Measurements from ENCODE around the gene TSHZ2.
A peak's percentile ranks its signal among the peaks of the same experiment; 100 is the strongest.

Gene TSHZ2

DNA sequence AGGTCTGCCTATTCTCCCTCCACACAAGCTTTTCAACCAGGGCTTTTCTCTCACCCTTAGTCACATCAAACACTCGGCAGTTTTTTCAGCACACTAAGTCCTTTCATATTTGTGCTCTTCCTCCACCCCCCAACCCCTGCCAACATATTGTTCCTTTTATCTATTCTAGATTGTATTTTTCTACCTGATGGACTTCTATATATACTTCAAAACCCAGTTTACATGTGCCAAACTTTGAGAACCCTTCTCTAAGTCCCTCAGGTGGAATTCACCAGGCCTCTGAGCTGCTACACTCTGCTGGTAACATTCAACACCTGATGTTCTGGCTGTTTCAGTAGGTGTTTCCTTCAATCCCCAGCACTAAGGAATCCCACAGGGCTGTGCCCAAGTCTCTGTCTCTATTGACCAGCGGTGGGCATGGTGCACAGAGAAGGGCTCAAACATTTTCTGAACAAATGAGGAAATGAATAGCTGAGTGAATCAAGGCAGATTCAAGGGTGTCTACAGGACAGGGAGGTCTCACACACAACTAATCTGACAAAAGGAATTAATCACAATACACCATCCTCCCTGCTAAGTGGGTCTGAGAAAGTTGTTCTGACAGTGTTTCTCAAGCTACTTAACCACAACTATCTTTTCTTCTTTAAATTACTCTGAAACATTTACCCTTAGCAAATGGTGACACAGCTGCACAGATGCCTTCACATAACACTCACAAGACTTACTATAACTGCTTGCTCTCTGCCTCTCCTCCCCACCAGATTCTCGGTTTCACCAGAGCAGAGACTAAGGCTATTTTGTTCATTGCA is 166.5 kb downstream of the TSHZ2 start:
- DNase-seq, result no peak

DNA sequence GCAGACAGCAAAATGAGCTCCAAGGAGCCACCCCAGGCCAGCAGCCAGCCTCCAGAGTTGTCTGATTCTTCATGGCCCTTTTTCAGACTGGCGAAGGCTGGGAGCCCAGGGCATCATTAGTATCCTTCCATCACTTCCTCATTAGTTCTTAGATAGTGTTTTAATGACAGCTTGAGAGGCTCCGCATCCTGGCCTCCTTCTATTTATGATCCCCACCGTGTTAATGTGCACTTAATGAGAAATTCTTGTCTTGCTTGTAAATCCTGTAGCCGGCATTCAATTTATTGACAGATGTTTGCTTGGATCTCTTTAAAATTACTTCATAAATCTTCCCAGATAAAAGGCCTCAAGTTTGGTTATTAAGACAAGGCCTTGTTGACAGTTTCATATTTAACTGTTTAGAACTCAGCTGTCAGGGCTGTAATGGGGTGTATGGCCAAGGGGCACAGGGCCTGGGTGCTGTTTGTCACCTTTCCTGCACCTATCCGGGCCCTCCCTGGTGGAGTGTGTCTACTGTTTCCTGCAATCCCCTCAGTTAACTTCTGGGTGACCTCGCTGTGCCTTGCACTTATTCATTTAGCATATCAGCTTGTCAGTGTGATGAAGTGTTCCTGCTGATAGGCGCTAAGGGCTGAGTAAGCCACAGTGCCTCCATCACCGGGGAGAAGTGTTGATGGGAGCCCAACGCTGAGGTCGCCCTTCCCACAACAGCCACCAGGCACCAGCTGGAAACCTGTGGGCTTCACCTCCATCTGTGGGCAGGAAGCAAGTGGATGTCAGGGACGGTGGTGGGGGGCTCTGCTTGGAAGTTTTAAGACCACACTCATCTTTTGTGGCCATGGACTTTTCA is 169.3 kb downstream of the TSHZ2 start:
- DNase-seq, result no peak

DNA sequence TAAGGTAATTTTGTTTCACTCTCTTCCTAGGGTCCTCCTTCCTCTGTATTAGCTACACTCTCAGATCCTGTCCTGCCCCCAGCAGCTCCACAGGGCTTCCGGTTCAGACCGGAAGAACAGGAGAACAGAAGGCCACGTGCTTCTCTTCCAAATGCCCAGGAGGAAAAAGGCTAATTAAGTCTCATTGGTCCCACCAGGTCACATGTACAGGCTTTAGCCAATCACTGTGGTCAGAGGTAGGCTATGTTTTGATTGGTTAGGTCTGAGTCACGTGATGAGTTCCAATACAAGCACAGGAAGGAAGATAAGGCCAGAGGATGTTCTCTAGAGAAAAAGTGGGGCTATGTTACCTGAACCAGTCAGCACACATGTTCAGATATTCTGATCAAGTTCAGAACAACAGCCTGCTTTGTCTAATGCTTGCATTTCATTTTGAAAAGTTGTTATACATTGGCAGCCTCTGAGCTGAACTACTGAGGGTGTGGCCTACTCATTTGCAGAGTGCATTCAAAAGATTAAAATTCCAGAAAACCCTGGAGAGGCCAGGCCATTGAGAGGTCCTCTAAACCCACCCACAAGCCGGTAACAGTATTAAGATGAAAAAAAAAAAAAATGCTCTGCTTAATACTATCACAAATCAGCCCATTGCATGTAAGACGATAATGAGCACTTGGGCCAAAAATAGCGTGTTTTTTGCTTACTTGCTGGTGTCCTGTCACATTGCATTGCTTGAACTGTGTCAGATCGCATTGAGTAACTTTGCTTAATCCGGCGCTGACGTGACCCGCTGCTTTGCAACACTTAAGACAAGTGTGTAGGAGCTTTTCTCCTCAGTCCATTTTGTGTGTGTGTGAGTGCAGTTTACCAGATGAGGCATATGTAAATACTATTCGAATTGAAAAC is 170.3 kb downstream of the TSHZ2 start:
- DNase-seq, result peak; percentile 76

DNA sequence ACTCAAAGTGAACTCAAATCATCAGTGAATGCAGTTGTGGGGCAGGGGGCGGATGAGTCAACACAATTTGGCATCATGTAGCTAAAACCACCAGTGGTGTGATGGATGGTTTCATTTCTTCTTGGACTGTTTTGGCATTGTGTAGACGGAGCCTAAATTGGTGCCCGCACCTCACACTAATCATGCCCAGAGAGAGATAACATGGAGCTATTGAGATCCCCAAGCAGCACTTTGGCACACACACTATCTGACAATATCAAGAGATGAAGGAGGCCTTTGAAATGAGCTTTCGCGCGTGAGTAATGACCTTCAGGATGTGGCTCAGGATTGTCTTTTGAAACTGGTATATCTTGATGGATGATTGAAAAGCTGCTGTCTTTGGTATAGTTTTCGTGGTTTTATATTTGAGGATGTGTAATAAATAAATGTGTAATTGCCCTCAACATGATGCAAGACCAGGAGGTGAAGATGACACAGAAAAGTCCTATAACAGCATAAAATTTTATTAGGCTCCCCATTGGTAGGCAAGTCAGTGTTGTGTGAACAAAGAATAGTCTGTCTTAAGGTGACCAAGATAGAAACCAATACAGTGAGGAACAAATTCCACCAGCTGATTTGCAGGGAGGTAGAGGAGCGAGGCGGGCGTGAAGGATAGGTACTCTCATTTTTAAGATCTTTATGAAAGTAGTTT is 174.2 kb downstream of the TSHZ2 start:
- DNase-seq, result no peak

DNA sequence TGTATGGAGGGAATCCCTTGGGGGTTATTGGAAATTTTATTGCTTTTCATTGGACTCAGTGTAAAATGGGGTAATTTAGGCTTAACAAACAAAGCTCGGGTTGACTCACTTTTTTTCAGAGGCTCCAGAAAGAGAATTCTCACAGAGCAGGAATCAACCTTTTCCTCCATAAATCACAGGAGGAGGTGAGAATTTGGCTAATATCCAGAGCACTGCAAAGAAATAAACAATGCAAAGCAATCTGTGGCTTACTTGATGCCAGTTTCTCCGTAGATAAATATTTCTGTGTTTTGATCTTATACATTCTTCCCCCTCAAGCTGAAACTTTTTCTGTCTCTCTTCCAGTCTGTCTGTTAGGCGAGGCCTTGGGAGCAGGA is 176.6 kb downstream of the TSHZ2 start:
- DNase-seq, result no peak

DNA sequence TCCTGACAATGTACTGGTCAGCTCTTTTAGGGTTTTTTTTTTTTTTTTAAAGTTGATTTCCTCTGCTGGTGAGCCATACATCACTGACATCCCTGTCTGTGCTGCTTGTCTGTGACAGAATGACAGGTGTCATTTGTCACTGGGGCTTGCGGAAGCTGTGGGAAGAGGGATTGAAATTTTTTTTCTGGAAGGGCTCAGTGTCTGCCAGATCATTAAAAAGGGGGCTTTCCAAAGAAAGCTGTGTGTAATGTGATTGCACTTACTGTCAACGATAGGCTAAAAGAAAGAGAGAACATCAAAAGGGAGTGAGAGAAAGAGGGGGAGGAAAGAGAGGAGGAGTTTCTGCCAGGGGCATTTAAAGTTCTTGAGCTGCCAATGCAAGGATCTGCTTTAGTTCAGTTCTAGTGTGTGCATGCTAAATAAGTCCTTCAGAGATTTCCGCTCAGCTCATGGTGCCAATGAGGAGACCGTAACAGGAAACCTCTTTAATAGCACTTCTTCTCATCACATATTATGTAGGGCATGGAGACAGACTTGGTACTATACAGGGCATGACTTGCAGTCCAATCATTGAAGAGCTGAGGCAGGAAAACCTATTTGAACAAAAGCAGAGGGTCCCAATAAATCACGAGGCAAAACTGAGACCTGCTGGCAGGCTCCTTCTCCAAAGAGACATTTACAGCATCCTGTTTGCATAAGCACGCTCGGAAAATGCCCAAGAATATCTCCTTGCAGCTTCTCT is 177.2 kb downstream of the TSHZ2 start:
- no peak for DNase-seq

DNA sequence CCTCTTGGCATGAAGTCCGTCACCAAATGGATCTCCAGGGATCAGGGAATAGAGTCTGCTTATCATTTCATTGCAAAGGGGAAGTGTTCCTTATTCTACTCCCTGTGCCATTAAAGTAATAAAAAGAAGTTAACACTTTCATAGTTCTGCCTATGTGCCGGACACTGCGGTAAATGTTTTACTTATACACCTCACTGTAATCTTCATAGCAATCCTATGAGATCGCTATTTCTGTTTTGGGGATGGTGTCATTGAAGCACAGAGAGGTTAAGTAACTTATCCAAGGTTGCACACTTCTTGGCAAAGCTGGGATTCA is 177.7 kb downstream of the TSHZ2 start:
- no peak for DNase-seq

DNA sequence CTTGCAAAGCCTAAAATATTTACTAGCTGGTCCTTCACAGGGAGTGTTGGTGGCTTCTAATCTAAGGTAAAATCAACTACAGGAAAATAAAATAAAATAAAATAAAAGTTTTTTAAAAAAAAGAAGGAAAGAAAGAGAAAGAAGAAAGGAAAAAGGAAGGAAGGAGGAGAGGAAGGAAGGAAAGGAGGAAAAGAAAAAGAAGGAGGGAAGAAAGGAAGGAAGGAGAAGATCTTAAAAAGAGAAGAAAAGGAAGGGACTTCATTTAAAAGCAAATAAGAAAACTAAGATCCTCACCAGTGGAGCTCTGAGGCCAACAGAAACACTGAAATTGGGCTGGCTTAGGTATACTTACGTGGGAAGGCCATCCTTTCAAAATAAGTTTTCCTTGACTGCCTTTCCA is 178.4 kb downstream of the TSHZ2 start:
- no peak for DNase-seq

DNA sequence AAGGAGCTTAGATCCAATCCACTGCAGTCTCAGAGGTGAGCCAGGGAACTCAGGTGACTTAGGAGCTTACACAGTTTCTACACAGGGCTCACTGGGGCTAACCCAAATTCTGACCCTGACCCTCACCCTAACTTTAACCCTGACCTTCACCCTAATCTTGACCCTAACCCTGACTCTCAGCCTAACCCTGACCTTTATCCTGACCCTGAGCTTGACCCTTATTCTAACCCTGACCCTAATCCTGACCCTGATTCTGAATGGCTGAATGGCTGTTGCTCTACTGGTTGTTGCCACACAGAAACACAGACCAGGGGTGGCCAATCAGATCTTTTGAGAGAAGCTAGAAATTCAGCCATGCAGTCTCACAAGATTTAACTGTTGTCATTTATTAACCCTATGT is 180.1 kb downstream of the TSHZ2 start:
- no peak for DNase-seq

DNA sequence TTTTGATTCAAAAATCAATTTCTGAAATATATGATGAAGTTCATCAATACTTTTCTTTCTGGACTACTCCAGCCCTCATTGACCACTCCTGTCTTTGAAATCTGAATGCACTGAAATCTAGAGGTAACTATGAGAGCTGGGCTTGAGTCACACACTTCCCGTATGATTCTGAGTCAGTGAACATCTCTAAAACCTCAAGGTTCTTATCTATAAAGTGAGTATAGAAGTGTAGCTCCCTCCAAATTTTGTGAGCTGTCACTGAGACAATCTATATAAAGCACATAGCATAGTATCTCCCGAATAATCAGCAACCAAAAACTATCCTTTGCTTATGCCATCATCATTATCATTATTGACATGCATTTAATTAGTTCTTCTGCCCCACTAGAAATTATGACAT is 182.4 kb downstream of the TSHZ2 start:
- no peak for DNase-seq

DNA sequence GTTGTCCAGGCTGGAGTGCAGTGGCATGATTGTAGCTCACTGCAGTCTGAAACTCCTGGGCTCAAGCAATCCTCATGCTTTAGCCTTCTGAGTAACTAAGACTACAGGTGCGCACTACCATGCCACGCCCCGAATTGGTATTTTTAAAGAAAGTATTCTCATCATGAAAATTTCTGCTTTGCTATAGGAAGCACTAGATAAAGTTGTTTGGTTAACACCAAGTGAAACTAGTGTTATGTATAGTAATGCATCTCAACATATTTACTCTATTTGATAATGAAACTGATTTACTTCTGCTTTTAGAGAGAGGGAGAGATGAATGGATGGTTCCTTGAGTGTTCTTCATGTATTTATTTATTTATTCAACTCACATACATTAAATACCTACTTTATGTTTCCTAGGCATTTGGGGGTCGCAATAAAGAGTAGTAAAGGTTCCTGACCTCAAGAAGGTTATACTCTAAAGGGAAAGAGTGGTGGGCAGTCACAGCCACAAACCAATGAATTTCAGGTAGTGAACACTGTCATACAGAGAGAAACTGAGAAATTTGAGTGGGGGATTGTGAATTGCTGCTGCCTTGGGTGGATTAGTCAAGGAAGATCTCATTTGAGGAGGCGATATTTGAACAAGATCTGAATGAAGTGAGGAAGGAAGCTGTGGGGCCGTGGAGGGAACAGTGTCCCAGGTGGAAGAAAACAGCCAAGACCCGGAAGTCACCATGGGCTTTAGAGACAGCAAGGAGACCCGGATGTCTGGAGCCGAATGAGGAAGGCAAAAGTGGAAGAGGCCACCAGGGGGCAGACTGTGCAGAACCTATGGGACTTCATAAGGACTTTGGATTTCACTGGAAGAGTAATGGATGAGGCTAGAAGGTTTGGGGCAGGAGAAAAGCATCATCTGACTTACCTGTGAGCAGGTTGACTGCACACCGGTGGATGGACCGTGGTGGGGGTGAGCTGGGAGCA is 185.6 kb downstream of the TSHZ2 start:
- no peak for DNase-seq

DNA sequence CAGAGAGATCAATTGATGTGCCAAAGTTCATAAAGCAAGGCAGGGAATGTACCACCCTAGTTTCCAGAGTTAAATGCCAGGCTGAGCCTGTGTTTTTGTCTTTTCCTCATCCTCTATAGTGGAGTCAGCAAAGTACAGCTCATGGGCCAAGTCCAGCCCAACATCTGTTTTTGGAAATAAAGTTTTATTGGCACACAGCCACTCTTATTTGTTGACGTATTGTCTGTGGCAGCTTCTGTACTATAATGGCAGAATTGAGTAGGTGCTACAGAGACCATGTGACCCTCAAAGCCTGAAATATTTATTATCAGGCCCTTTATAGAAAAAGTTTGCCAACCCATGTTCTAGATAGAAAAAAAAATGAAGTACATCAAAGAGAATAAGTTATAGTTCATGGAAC is 187.0 kb downstream of the TSHZ2 start:
- no peak for DNase-seq

DNA sequence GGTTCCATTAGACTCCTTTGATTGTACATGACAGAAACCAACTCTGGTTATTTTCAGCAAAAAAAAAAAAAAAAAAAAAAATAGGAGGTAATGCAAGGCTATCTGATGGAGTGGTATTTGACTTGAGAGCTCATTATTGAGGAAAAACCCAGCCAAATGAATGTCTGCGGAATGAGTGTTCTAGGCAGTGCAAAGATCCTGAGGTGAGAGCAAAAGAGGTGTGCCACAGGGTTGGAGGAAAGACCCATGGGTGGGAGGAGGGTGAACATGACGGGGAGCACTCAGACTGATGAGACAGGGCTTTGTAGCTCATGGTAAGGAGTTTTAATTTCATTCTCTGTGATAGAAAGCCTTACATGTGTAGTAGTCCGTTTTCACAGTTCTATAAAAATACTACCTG is 188.9 kb downstream of the TSHZ2 start:
- DNase-seq, result no peak

DNA sequence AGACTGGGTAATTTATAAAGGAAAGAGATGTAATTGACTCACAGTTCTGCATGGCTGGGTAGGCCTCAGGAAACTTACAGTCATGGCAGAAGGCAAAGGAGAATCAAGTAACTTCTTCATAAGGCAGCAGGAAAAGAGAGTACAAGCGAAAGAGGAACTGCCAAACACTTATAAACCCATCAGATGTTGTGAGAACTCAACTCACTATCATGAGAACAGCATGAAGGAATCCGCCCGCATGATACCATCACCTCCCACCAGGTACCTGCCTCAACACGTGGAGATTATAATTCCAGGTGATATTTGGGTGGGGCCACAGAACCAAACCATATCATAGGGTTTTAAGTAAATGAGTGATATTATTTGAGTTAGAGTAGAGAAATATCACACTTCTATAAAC is 189.3 kb downstream of the TSHZ2 start:
- no peak for DNase-seq

DNA sequence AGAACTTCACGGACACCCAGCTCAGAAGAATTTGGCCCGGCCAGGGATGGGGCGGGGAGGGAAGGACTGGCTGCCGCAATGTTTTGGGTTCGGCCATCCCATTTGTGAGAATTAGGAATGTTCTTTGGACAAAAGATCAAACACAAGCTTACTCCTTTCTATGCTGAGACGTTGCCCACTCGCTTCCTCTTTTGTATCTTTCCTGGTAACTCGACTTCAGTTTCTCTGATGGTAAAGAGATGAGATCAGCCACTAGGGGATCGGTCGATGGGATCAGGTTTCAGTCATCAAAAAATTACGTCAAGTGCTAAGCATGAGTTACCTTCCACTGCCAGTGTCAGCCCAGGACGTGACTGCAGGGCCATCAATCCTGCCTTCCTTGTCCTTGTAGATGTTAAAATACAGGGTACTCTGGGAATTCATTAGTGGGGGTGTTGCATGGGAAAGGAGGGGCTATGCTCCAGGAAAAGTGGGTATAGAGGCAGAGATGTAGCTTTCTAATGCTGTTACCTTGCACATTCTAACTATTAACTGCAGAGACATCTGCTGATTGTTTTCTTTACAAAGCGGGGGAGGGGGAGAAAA is 190.2 kb downstream of the TSHZ2 start:
- peak; percentile 81 for DNase-seq

DNA sequence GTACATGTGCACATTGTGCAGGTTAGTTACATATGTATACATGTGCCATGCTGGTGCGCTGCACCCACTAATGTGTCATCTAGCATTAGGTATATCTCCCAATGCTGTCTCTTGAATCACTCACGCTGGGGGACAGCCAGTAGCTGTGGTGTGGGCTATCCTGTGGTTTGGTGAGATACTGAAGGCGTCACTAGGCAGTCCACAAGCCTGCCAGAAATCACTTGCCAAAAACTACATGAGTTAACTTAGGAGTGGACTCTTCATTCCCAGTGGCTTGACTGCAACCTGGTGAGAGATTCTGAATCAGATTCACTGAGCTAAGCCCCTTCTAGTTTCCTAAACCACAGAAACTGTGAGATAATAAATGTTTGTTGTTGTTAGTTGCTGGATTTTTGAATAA is 191.3 kb downstream of the TSHZ2 start:
- DNase-seq, result no peak

DNA sequence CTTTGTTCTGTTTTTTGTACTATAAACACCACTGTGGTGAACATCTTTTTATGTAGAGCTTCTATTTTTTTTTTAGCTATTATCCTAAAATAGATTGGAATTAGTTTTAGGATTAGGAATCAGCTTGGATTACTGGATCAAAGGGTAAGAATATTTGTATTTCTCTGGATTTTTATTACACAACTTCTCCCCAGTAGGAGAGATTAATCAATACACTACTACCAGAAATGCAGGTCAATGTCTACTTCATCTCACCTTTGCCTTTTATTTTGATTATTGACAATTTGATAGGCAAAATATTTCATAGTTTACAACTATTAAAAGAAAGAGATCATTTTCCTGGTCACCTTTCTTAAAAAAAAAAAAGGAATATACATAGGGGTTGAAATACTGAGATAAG is 191.9 kb downstream of the TSHZ2 start:
- DNase-seq, result no peak

DNA sequence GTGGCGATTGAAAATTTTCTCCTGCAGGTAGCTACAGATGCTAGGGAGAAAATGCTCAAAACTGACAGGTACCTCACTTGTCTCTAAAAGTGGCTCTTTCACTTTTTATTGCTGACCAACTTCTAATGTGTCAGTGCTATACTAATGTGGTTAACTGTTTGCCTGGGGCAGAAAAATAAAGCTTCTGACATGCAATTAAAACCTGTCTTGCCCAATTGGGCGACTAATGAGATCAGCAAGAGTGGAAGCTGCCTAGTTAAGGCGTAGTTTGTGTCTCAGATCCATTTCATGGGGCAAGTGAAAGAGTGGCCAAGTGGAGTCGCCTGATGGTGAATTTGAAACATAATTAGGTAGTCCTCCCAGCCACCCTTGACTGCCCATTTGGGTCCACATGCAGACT is 193.3 kb downstream of the TSHZ2 start:
- DNase-seq, result no peak

DNA sequence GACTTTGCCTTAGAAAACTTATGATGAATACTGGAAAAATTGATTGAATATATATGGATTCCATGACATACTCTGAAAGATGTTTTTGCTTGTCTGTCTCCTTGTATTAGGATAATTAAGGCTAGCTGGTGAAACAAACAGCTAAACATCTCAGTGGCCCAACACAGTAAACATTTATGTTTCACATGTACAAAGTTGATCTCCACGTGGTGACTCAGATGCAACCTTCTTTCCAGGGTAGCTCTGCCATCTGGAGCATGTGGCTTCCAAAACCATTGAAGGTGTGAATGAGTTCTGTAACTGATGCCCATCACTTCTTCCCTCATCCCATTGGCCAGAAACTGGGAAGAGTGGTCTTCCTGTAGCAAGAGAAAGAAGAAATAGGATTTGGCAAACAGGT is 196.3 kb downstream of the TSHZ2 start:
- no peak for DNase-seq

DNA sequence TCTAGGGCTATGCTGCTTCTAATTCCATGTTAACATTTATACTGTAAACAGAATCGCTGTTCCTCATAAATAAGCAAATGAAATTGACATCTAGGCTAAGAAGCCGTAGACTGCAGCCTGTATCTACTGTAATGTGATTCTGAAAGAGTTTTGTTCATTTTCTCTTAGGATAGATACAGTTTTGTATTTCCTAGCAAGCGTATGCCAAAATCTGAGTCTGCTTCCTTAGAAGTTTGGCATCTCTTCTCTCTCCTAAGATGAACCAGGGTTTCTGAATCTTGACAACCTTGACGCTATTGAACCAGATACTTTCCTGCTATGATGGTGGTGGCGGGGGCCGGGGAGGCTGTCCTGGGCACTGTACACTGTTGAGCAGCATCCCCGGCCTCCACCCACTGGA is 198.0 kb downstream of the TSHZ2 start:
- no peak for DNase-seq

DNA sequence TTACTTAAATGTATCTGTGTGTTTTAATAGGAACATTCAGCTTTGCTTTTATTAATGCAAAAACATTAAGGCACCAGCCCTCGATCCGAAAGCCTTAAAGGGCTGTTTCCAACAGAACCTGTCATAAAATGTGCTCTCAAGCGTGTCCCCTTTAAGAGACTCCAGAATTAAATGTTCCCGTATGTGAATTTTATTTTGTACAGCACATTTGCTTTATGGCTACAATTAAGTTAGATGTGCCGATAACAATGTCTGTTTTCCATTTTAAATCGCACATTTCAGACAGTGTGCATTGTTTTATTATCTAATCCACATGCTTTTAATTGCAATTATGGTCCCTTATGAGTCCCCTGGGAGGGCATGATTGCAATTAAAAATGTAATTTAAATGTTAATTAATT is 198.9 kb downstream of the TSHZ2 start:
- no peak for DNase-seq

Data from eye (tissue), 1 donor.